Frontal cortex (tissue), 4 donors: Measurements from ENCODE around the gene E2F3. TPM values are rescaled to one million over a fixed set of nuclear protein-coding genes. Genes with fewer than 3 reads are reported as not detected.
"Not testable (repeated sequence)": the region's sequence is repeated elsewhere in the genome, so short reads cannot be mapped to it uniquely, and the experiment has no call there.

Source experiments
- DNase-seq, 2 donors: peaks; one replicate each; pipeline ENCODE4 v3.0.0; 2012; ENCODE audit warnings: low spot score in 2 of 2
- FAIRE-seq: peaks from 2 replicates; lab custom pipeline; 2012; peaks lifted over from hg19 to GRCh38; lab: Jason Lieb, UNC
- total RNA-seq: library from RNA; depleted of rRNA; stranded (reverse); fragments of >200 nt; gene quantifications from one replicate; pipeline ENCODE4 v1.2.3, GENCODE V29; 2014
- donor health status: control.
- donor health status: control.
- donor health status: control.

E2F3 gene
- total RNA-seq, 1 donor from 2014 or later: 4.1 TPM

- FAIRE-seq (no peak), DNase-seq (no peak)
Measured at GRCh38 chr6:20458027-20458894, 56.6 kb downstream of the E2F3 start.

GRCh38 chr6:20459682-20460081, 58.0 kb downstream of the E2F3 start:
- FAIRE-seq: no peak

GRCh38 chr6:20461576-20461975, 59.9 kb downstream of the E2F3 start:
- FAIRE-seq (no peak), DNase-seq (no peak)

More at GRCh38 chr6:20459682-20460081, 58.0 kb downstream of the E2F3 start:
- DNase-seq: no peak

GRCh38 chr6:20463396-20463795, 61.7 kb downstream of the E2F3 start:
- DNase-seq (no peak), FAIRE-seq (no peak)

GRCh38 chr6:20464041-20464440, 62.4 kb downstream of the E2F3 start:
- DNase-seq: no peak
- FAIRE-seq: no peak

GRCh38 chr6:20464847-20465246, 63.2 kb downstream of the E2F3 start:
- DNase-seq (no peak), FAIRE-seq (no peak)

- FAIRE-seq, DNase-seq: not testable (repeated sequence)
Measured at GRCh38 chr6:20465616-20466015, 63.9 kb downstream of the E2F3 start.

GRCh38 chr6:20467437-20467836, 65.8 kb downstream of the E2F3 start:
- FAIRE-seq: no peak
- DNase-seq: no peak

GRCh38 chr6:20468209-20468608, 66.5 kb downstream of the E2F3 start:
- DNase-seq: no peak
- no peak for FAIRE-seq

GRCh38 chr6:20472748-20473147, 71.1 kb downstream of the E2F3 start:
- no peak for DNase-seq
- FAIRE-seq: no peak

- FAIRE-seq: no peak
Measured at GRCh38 chr6:20473518-20473917, 71.8 kb downstream of the E2F3 start.

GRCh38 chr6:20474874-20475542, 73.3 kb downstream of the E2F3 start:
- FAIRE-seq (no peak), DNase-seq (no peak)

More at GRCh38 chr6:20473518-20473917, 71.8 kb downstream of the E2F3 start:
- no peak for DNase-seq

- DNase-seq (no peak), FAIRE-seq (no peak)
Measured at GRCh38 chr6:20476501-20477043, 74.9 kb downstream of the E2F3 start.

GRCh38 chr6:20477485-20477884, 75.8 kb downstream of the E2F3 start:
- no peak for FAIRE-seq

GRCh38 chr6:20479060-20479459, 77.4 kb downstream of the E2F3 start:
- DNase-seq (no peak), FAIRE-seq (no peak)

More at GRCh38 chr6:20477485-20477884, 75.8 kb downstream of the E2F3 start:
- DNase-seq: no peak

GRCh38 chr6:20479526-20479925, 77.8 kb downstream of the E2F3 start:
- no peak for DNase-seq
- FAIRE-seq: no peak

- DNase-seq (no peak), FAIRE-seq (no peak)
Measured at GRCh38 chr6:20481281-20481680, 79.6 kb downstream of the E2F3 start.

GRCh38 chr6:20483887-20484497, 82.3 kb downstream of the E2F3 start:
- FAIRE-seq: no peak
- no peak for DNase-seq

- FAIRE-seq (no peak), DNase-seq (no peak)
Measured at GRCh38 chr6:20486641-20487040, 85.0 kb downstream of the E2F3 start.

GRCh38 chr6:20487669-20488375, 86.1 kb downstream of the E2F3 start:
- FAIRE-seq (no peak), DNase-seq (no peak)
